ENCODE measurements around the gene SPHKAP. TPM values are rescaled to one million over a fixed set of nuclear protein-coding genes. Genes with fewer than 3 reads are reported as not detected.
"Not testable (repeated sequence)": the region's sequence is repeated elsewhere in the genome, so short reads cannot be mapped to it uniquely, and the experiment has no call there.

The SPHKAP gene
- total RNA-seq, 1 experiment from 2014 or later, result 10.3 TPM

DNA sequence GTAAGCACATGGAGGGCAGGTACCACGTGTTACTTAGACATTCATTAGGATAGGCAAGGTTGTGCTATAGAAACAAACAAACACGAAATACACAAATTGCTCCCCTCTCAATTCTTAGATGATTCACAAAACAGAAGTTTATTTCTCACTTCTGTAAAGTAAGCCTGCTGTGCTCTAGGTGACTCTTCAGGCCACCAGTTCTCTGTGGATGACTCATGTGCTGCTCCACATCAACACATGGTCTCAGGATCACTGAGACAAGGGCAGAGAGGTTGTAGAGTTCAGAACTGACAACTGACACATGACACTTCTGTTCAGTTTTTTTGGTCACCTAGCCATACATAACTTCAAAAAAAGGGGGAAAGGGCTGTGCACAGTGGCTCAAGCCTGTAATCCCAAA lies 239.5 kb downstream of the SPHKAP start:
- Histone ChIP-seq H3K27me3 (replicated peaks; ENCODE audit: insufficient read depth, low read depth, low read length, poor library complexity) (no peaks in the 10 kb centered on the region), H3K4me1 (ENCODE audit: insufficient read depth, low read length, poor library complexity, severe bottlenecking) (peaks cover 38% of the 10 kb centered on the region), H3K4me3 (ENCODE audit: low read depth, low read length, poor library complexity, severe bottlenecking) (no peak overlapping the region), H3K9me3 (ENCODE audit: low read depth, low read length, poor library complexity, severe bottlenecking) (peaks cover 5% of the 10 kb centered on the region), H3K27ac (ENCODE audit: low read depth, low read length, poor library complexity, severe bottlenecking) (peak overlapping the region; percentile 96), H3K36me3 (ENCODE audit: insufficient read depth, low read length, poor library complexity, severe bottlenecking) (no peaks in the 10 kb centered on the region)
- intact Hi-C loops (cut with micrococcal nuclease; ENCODE audit: unreplicated experiment), result loop anchor here (10.0 kb wide), 1 partner anchor 373 kb away; no protein-coding TSS in a partner anchor
- POLR2A ChIA-PET (ENCODE audit: low non-redundant PET), result no interaction called here
- no peak for DNase-seq (ENCODE audit: low spot score)
- no TSS peak for BruUV-seq (replicated peaks)
- TF ChIP-seq, protein P1, sequence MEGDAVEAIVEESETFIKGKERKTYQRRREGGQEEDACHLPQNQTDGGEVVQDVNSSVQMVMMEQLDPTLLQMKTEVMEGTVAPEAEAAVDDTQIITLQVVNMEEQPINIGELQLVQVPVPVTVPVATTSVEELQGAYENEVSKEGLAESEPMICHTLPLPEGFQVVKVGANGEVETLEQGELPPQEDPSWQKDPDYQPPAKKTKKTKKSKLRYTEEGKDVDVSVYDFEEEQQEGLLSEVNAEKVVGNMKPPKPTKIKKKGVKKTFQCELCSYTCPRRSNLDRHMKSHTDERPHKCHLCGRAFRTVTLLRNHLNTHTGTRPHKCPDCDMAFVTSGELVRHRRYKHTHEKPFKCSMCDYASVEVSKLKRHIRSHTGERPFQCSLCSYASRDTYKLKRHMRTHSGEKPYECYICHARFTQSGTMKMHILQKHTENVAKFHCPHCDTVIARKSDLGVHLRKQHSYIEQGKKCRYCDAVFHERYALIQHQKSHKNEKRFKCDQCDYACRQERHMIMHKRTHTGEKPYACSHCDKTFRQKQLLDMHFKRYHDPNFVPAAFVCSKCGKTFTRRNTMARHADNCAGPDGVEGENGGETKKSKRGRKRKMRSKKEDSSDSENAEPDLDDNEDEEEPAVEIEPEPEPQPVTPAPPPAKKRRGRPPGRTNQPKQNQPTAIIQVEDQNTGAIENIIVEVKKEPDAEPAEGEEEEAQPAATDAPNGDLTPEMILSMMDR (conservative IDR thresholded peaks at IDR 0.05; ENCODE audit: low read depth, low read length), result no peak
- no peak for TF ChIP-seq EZH2 (IDR thresholded peaks at IDR 0.05; ENCODE audit: borderline replicate concordance, low read depth, low read length, poor library complexity, severe bottlenecking)
- CTCF ChIA-PET, result no interaction called here

DNA sequence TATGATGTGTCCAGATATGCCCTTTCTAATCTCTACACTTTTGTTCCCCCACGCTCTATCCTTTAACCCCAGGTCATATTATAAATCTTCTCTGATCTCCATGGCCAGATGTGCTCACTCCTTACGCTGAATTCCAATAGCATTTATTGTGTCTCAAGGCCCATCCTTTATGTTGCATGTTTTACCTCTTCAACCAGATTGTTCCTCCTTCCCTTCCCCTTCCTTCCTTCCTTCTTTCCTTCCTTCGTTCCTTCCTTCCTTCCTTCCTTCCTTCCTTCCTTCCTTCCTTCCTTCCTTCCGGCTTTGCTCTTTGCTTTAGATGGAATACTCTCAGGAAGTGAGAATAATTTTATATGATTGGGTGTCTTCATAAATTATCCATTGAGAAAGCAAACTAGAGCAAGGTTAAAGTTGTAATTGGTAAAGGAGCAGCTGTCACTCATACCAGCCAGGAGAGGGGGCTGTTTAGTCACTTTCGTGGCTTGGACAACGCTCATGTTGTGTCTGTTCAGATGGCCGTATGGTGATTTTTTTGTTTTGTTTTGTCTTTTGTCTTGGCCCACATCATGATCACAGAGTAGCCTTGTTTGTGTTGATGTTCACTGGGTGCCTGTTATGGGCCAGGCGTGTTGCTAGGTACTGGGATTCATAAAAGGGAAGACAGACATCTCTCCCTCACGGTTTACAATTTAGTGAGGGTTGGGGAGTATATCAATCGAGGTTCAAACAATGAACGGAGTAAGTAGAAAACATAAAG lies 242.0 kb downstream of the SPHKAP start:
- ChIA-PET POLR2A (ENCODE audit: low non-redundant PET) (interaction anchor here (0.7 to 0.8 kb wide), 2 partner anchors 13 to 236 kb away, joined by 3 read pairs; no protein-coding TSS in a partner anchor), CTCF (interaction anchor here (0.7 to 1.4 kb wide), 2 partner anchors 48 to 721 kb away, joined by 3 to 5 read pairs; no protein-coding TSS in a partner anchor)
- no peak overlapping the region for H3K4me3 ChIP-seq (ENCODE audit: low read depth, low read length, poor library complexity, severe bottlenecking)
- H3K9me3 ChIP-seq (ENCODE audit: low read depth, low read length, poor library complexity, severe bottlenecking), result no peaks in the 10 kb centered on the region
- BruUV-seq (replicated peaks), result no TSS peak
- peak; percentile 95 for DNase-seq (ENCODE audit: low spot score)
- TF ChIP-seq, protein P1 (conservative IDR thresholded peaks at IDR 0.05; ENCODE audit: low read depth, low read length), result peak; percentile 90
- TF ChIP-seq EZH2 (IDR thresholded peaks at IDR 0.05; ENCODE audit: borderline replicate concordance, low read depth, low read length, poor library complexity, severe bottlenecking), result no peak
- no peaks in the 10 kb centered on the region for H3K27me3 ChIP-seq (replicated peaks; ENCODE audit: insufficient read depth, low read depth, low read length, poor library complexity)
- H3K4me1 ChIP-seq (ENCODE audit: insufficient read depth, low read length, poor library complexity, severe bottlenecking), result peaks cover 39% of the 10 kb centered on the region
- H3K36me3 ChIP-seq (ENCODE audit: insufficient read depth, low read length, poor library complexity, severe bottlenecking), result no peaks in the 10 kb centered on the region
- intact Hi-C loops (cut with micrococcal nuclease; ENCODE audit: unreplicated experiment), result loop anchor here (1.0 to 10.0 kb wide), 9 partner anchors 49 to 1335 kb away; partner anchors contain the start of gene PID1
- H3K27ac ChIP-seq (ENCODE audit: low read depth, low read length, poor library complexity, severe bottlenecking), result peak overlapping the region; percentile 97

DNA sequence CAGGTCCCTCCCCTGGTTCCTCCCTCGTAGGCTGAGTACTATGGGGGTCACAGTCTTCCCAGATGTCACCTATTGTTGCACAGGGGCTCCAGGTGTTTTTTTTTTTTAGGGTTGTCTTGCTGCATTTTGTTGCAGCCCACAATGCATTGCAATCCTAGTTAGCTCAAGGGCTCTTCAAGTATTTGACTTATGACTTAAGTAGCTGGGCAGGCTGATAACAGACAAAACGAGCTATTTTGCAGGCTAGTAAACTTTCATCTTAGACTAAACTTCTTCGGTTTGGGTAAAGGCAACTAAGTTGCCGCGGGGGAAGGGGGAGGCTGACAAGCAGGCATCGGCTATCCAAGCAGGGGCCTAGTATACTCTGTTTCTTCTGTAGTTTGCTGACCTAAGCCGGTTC lies 245.2 kb downstream of the SPHKAP start:
- Histone ChIP-seq H3K4me1 (ENCODE audit: insufficient read depth, low read length, poor library complexity, severe bottlenecking) (peaks cover 66% of the 10 kb centered on the region), H3K27ac (ENCODE audit: low read depth, low read length, poor library complexity, severe bottlenecking) (peak overlapping the region; percentile 45)
- BruUV-seq (replicated peaks); H3K4me3 ChIP-seq (ENCODE audit: low read depth, low read length, poor library complexity, severe bottlenecking); CTCF ChIA-PET; POLR2A ChIA-PET (ENCODE audit: low non-redundant PET); DNase-seq (ENCODE audit: low spot score); H3K36me3 ChIP-seq (ENCODE audit: insufficient read depth, low read length, poor library complexity, severe bottlenecking); H3K9me3 ChIP-seq (ENCODE audit: low read depth, low read length, poor library complexity, severe bottlenecking); H3K27me3 ChIP-seq (replicated peaks; ENCODE audit: insufficient read depth, low read depth, low read length, poor library complexity): not testable (repeated sequence)
- intact Hi-C loops (cut with micrococcal nuclease; ENCODE audit: unreplicated experiment), result loop anchor here (5.0 to 10.0 kb wide), 2 partner anchors 116 to 1339 kb away; partner anchors contain the start of gene PID1
